HL-60 (cell line): Measurements from ENCODE around the gene FBXW5.

Experiments used
- DNase-seq, 2 experiments: peaks; one replicate each; pipeline ENCODE4 v3.0.0-alpha.2; 2010 to 2020; ENCODE audit warnings: low read depth in 1 of 2, low spot score in 1 of 2
- H3K27ac ChIP-seq: fragments of 250-450 bp; sonication (Bioruptor Pico); replicated peaks from 2 replicates; pipeline ENCODE4 v1.5.1; 2020; ENCODE audit warnings: mild to moderate bottlenecking, moderate library complexity
- H3K27me3 ChIP-seq: fragments of 250-450 bp; sonication (Bioruptor Pico); 2 replicates; pipeline ENCODE4 v1.5.1; 2021; ENCODE audit warnings: mild to moderate bottlenecking, moderate library complexity; ENCODE audit not compliant: insufficient read depth, poor library complexity, severe bottlenecking
- H3K4me3 ChIP-seq: replicated peaks from 2 replicates; pipeline ENCODE4 v1.5.1; 2011; ENCODE audit warnings: mild to moderate bottlenecking, control low read depth, low read length; ENCODE audit not compliant: insufficient read depth
- GABPA ChIP-seq: IDR thresholded peaks from 2 replicates; pipeline ENCODE4 v1.6.1; 2012; ENCODE audit warnings: low read depth
- POLR2AphosphoS5 ChIP-seq: IDR thresholded peaks from 2 replicates; pipeline ENCODE4 v1.6.1; 2012; ENCODE audit warnings: low read depth
- REST ChIP-seq: IDR thresholded peaks from 2 replicates; pipeline ENCODE4 v1.6.1; 2012; ENCODE audit warnings: low read depth; ENCODE audit not compliant: insufficient replicate concordance
- SPI1 ChIP-seq: IDR thresholded peaks from 2 replicates; pipeline ENCODE4 v1.6.1; 2012; ENCODE audit warnings: low read depth, mild to moderate bottlenecking, borderline replicate concordance
- TF ChIP-seq, protein P1 (sequence below): IDR thresholded peaks from one replicate; pipeline ENCODE4 v1.5.1; 2011; ENCODE audit warnings: low read length, control low read depth, inconsistent platforms; ENCODE audit not compliant: insufficient read depth

FBXW5 gene

GRCh38 chr9:136900988-136901515 lies 43.5 kb downstream of the FBXW5 start:
- DNase-seq, result no peak
- no peak overlapping the region for H3K27ac ChIP-seq
- no peak overlapping the region for H3K4me3 ChIP-seq

GRCh38 chr9:136900556-136900955 lies 44.0 kb downstream of the FBXW5 start:
- no peak for TF ChIP-seq SPI1
- TF ChIP-seq, protein P1, sequence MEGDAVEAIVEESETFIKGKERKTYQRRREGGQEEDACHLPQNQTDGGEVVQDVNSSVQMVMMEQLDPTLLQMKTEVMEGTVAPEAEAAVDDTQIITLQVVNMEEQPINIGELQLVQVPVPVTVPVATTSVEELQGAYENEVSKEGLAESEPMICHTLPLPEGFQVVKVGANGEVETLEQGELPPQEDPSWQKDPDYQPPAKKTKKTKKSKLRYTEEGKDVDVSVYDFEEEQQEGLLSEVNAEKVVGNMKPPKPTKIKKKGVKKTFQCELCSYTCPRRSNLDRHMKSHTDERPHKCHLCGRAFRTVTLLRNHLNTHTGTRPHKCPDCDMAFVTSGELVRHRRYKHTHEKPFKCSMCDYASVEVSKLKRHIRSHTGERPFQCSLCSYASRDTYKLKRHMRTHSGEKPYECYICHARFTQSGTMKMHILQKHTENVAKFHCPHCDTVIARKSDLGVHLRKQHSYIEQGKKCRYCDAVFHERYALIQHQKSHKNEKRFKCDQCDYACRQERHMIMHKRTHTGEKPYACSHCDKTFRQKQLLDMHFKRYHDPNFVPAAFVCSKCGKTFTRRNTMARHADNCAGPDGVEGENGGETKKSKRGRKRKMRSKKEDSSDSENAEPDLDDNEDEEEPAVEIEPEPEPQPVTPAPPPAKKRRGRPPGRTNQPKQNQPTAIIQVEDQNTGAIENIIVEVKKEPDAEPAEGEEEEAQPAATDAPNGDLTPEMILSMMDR, result no peak
- no peak for TF ChIP-seq GABPA
- TF ChIP-seq POLR2AphosphoS5, result no peak
- TF ChIP-seq REST, result no peak
- Histone ChIP-seq H3K27ac (no peak overlapping the region), H3K27me3 (no peaks in the 10 kb centered on the region), H3K4me3 (no peak overlapping the region)
- no peak for DNase-seq

More at GRCh38 chr9:136900988-136901515, 43.5 kb downstream of the FBXW5 start:
- TF ChIP-seq POLR2AphosphoS5 (no peak), REST (no peak), SPI1 (no peak), GABPA (no peak)
- TF ChIP-seq, protein P1, result no peak
- H3K27me3 ChIP-seq, result no peaks in the 10 kb centered on the region

- H3K4me3 ChIP-seq, result no peak overlapping the region
- H3K27me3 ChIP-seq, result no peaks in the 10 kb centered on the region
- DNase-seq, result no peak
- TF ChIP-seq GABPA, result no peak
- no peak overlapping the region for H3K27ac ChIP-seq
Observed at GRCh38 chr9:136899196-136899595, 45.3 kb downstream of the FBXW5 start.

DNA sequence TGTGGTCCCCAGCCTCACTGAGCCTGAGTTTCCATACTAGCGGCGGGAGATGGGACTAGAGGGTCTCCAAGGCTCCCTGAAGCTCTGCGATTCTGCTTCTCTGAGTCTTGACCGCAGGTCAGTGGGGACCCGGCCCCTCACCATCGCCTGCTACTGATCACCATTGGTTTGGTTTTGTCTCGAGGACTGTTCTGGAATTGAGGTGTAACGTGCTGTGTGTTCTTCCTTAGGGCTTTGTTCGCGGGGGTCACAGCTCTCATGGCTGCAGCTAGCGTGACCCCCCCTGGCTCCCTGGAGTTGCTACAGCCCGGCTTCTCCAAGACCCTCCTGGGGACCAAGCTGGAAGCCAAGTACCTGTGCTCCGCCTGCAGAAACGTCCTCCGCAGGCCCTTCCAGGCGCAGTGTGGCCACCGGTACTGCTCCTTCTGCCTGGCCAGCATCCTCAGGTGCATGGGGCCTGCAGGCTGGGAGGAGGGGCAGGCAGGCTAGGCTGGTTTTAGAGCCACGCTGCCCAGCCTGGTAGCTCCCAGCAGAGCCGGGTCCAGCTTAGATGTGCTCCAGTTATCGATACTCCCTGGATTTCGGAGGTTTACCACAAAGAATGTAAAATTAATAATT lies 45.9 kb downstream of the FBXW5 start:
- DNase-seq, result no peak
- Histone ChIP-seq H3K27ac (no peak overlapping the region), H3K27me3 (no peaks in the 10 kb centered on the region), H3K4me3 (no peak overlapping the region)
- TF ChIP-seq REST (no peak), POLR2AphosphoS5 (no peak), SPI1 (no peak), GABPA (no peak)
- TF ChIP-seq, protein P1, result no peak
